GM18867 (cell line): Measurements from ENCODE around the gene AQP2.
A peak's percentile ranks its signal among the peaks of the same experiment; 100 is the strongest.

Experiments
- ATAC-seq: cut with Tn5 transposase; IDR thresholded peaks from one replicate; pipeline ENCODE4 v1.9.1; 2021; ENCODE audit warnings: mild to moderate bottlenecking, moderate library complexity; ENCODE audit not compliant: unreplicated experiment

The AQP2 gene

GRCh38 chr12:49954863-49955830 is 4.6 kb downstream of the AQP2 start:
- ATAC-seq = no peak

- ATAC-seq = no peak
These were observed 5.5 kb downstream of the AQP2 start for GRCh38 chr12:49955899-49956662.

GRCh38 chr12:49956663-49957569 is 6.4 kb downstream of the AQP2 start:
- ATAC-seq = no peak

- ATAC-seq = no peak
These were observed 7.0 kb downstream of the AQP2 start for GRCh38 chr12:49957570-49957967.

GRCh38 chr12:49959685-49960473 is 9.3 kb downstream of the AQP2 start:
- no peak for ATAC-seq

- no peak for ATAC-seq
These were observed 10.1 kb downstream of the AQP2 start for GRCh38 chr12:49960474-49961110.

- no peak for ATAC-seq
These were observed 10.8 kb downstream of the AQP2 start, which contains the start of gene AQP5 for GRCh38 chr12:49961111-49961922. TSS of gene AQP5 (plus strand) at chr12:49961872. CDS start at chr12:49962018, 146 bp downstream.

GRCh38 chr12:49961993-49962764 is 11.6 kb downstream of the AQP2 start:
- ATAC-seq = no peak

GRCh38 chr12:49962861-49963765 is 12.6 kb downstream of the AQP2 start:
- ATAC-seq = no peak

GRCh38 chr12:49963976-49964815 is 13.7 kb downstream of the AQP2 start:
- ATAC-seq = no peak

- no peak for ATAC-seq
These were observed 14.5 kb downstream of the AQP2 start for GRCh38 chr12:49964849-49965624.

- no peak for ATAC-seq
These were observed 15.3 kb downstream of the AQP2 start for GRCh38 chr12:49965836-49966235.

GRCh38 chr12:49966511-49967041 is 16.0 kb downstream of the AQP2 start:
- no peak for ATAC-seq

GRCh38 chr12:49967042-49967776 is 16.7 kb downstream of the AQP2 start:
- ATAC-seq = peak; percentile 61
